ENCODE data around the gene ZSCAN1.

DNA sequence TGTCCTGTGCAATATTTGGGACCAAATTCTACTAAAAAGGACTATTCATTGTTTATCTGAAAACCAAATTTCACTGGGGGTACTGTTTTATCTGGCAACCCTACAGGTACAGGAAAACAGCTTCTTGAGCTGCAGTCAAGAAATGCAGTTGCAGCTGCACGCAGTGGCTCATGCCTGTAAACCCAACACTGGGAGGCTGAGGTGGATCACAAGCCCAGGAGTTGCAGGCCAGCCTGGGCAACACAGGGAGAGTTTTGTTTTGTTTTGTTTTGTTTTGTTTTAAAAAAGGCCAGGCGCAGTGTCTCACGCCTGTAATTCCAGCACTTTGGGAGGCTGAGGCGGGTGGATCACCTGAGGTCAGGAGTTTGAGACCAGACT lies 11.6 kb upstream of the ZSCAN1 start:
- TF ChIP-seq, protein P1, sequence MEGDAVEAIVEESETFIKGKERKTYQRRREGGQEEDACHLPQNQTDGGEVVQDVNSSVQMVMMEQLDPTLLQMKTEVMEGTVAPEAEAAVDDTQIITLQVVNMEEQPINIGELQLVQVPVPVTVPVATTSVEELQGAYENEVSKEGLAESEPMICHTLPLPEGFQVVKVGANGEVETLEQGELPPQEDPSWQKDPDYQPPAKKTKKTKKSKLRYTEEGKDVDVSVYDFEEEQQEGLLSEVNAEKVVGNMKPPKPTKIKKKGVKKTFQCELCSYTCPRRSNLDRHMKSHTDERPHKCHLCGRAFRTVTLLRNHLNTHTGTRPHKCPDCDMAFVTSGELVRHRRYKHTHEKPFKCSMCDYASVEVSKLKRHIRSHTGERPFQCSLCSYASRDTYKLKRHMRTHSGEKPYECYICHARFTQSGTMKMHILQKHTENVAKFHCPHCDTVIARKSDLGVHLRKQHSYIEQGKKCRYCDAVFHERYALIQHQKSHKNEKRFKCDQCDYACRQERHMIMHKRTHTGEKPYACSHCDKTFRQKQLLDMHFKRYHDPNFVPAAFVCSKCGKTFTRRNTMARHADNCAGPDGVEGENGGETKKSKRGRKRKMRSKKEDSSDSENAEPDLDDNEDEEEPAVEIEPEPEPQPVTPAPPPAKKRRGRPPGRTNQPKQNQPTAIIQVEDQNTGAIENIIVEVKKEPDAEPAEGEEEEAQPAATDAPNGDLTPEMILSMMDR (conservative IDR thresholded peaks at IDR 0.05; ENCODE audit: low read length) = no peak
- TF ChIP-seq EZH2phosphoT487 (IDR thresholded peaks at IDR 0.05; ENCODE audit: borderline replicate concordance) = no peak
